Pancreas (tissue), 10 donors: ENCODE data around the gene SPTBN1. TPM values are rescaled to one million over a fixed set of nuclear protein-coding genes. Genes with fewer than 3 reads are reported as not detected.
A peak's percentile ranks its signal among the peaks of the same experiment; 100 is the strongest.

ENCODE experiments used
- ATAC-seq, 4 donors: fragments of 200-7000 bp; cut with Tn5 transposase; one replicate each; pipeline versions ENCODE4 v1.8.0 to v1.9.1; 2020; ENCODE audit warnings: mild to moderate bottlenecking in 4 of 4, moderate library complexity in 4 of 4
- DNase-seq, 6 donors: peaks; one replicate each; pipeline ENCODE4 v3.0.0-alpha.2; 2020
- FAIRE-seq: peaks from 2 replicates; lab custom pipeline; 2012; peaks lifted over from hg19 to GRCh38; lab: Jason Lieb, UNC
- H3K27ac ChIP-seq, 4 donors: fragments of 200-600 bp; sonication (generic); 1 replicate in 3 of 4; 2 replicates in 1 of 4; pipeline versions ENCODE4 v1.5.0 to v1.8.0; 2020
- H3K27me3 ChIP-seq, 4 donors: fragments of 200-600 bp; one replicate each; pipeline ENCODE4 v1.8.0; 2021
- H3K36me3 ChIP-seq, 3 donors: fragments of 200-600 bp; sonication (generic) in 1 of 3; one replicate each; pipeline versions ENCODE4 v1.5.0 to v1.8.0; 2020 to 2021
- H3K4me1 ChIP-seq, 3 donors: fragments of 200-600 bp; one replicate each; pipeline ENCODE4 v1.8.0; 2021
- H3K4me3 ChIP-seq, 4 donors: fragments of 200-600 bp; sonication (generic) in 2 of 4; one replicate each; pipeline versions ENCODE4 v1.5.0 to v1.8.0; 2020 to 2021
- H3K9me3 ChIP-seq, 4 donors: fragments of 200-600 bp; one replicate each; pipeline ENCODE4 v1.8.0; 2021
- WGBS, 2 donors: extraction: QIAGEN DNeasy Blood & Tissue Kit; methylation state at CpG; one replicate each; pipeline ENCODE4 v1.1.7; 2013; 5-methylcytosine and 5-hydroxymethylcytosine counted together
- intact Hi-C, 3 donors: fragments of 100-400 bp; cut with DNase I; formaldehyde crosslinking; loops; one replicate each; pipeline versions ENCODE4 v1.11.1 to v1.14.2; 2022
- polyA plus RNA-seq, 2 donors: library from polyadenylated mRNA; stranded (reverse); fragments of 200-250 nt; gene quantifications; one replicate each; pipeline ENCODE4 v1.2.3, GENCODE V29; 2013
- total RNA-seq, 6 donors: library from RNA; stranded (reverse); fragmentation: NEBNext Ultra II Directional in 4 of 6; extraction: Animal tissue kit (Norgen Biotek cat#: 25700) in 4 of 6; gene quantifications; one replicate each; pipeline versions ENCODE4 v1.2.1 to v1.2.4, GENCODE V29; 2021 to 2023
- TF ChIP-seq, protein P1 (sequence below), 4 donors: fragments of 200-600 bp; sonication (generic) in 3 of 4; IDR thresholded peaks; one replicate each; pipeline versions ENCODE4 v1.5.0 to v1.8.0; 2021; ENCODE audit warnings: antibody characterized with exemption in 4 of 4
- donor health status: healthy with polysubstance abuse.
- donor health status: DM: no; HTN: no; CAD: no; lungs with moderate emphysema.
- donor health status: DM: no; HTN: no; CAD: no.
- donor health status: control.
- donor health status: control.
- donor health status: Bipolar disorder and iron deficiency.
- donor health status: DM: yes; HTN: yes; CAD: no.
- donor health status: DM: no; HTN: no; CAD: no.
- donor health status: DM: no; HTN: no; CAD: no.
- donor health status: DM: yes; HTN: yes; CAD: no.

The SPTBN1 gene
- total and polyA plus RNA-seq, 8 donors = 43.8 to 192 (median 84.4) TPM

DNA sequence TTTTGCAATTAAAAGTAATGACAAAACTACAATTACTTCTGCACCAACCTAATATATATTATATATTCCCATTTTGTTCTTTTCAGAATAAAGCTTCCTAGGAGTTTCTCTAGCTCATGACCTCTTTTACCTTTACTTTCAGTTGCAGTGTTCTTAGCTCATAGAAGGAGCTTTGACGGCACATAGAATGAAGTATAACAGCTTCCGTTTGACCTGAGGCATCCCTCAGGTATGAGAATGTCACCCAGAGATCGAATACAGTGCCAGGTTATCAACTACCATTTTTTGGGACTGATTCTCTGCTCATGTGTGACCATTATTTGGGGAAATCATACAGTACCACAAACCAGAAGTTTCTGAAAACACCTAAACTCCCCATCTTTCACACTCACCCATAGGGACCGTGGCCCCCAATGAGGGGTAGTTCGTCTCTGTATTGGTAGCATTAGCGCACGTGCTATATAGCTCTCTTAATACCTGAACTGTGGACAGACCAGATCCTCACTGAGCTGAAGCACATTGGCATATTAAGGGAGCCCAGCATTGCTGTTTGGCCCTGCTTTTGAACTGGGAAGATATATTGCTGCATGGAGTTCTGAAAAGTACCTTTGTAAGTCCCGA lies 123.0 kb downstream of the SPTBN1 start:
- no peaks in the 10 kb centered on the region for H3K27me3 ChIP-seq
- intact Hi-C loops = no loop called here
- FAIRE-seq = no peak
- DNase-seq = no peak
- peak overlapping the region in 1 of 4 donors; percentile 20 for H3K4me3 ChIP-seq
- no peaks in the 10 kb centered on the region for H3K9me3 ChIP-seq
- ATAC-seq = peak in 1 of 4 donors; percentile 2
- H3K36me3 ChIP-seq = no peaks in the 10 kb centered on the region
- H3K27ac ChIP-seq = peak overlapping the region; percentile 3 to 86 (median 54)
- TF ChIP-seq, protein P1, sequence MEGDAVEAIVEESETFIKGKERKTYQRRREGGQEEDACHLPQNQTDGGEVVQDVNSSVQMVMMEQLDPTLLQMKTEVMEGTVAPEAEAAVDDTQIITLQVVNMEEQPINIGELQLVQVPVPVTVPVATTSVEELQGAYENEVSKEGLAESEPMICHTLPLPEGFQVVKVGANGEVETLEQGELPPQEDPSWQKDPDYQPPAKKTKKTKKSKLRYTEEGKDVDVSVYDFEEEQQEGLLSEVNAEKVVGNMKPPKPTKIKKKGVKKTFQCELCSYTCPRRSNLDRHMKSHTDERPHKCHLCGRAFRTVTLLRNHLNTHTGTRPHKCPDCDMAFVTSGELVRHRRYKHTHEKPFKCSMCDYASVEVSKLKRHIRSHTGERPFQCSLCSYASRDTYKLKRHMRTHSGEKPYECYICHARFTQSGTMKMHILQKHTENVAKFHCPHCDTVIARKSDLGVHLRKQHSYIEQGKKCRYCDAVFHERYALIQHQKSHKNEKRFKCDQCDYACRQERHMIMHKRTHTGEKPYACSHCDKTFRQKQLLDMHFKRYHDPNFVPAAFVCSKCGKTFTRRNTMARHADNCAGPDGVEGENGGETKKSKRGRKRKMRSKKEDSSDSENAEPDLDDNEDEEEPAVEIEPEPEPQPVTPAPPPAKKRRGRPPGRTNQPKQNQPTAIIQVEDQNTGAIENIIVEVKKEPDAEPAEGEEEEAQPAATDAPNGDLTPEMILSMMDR (IDR thresholded peaks at IDR 0.05) = no peak
- WGBS, 2 donors = 63 to 68% methylated on average over 8 of the region's 8 CpGs
- peaks cover 56 to 81% (median 67%) of the 10 kb centered on the region in 3 donors for H3K4me1 ChIP-seq

DNA sequence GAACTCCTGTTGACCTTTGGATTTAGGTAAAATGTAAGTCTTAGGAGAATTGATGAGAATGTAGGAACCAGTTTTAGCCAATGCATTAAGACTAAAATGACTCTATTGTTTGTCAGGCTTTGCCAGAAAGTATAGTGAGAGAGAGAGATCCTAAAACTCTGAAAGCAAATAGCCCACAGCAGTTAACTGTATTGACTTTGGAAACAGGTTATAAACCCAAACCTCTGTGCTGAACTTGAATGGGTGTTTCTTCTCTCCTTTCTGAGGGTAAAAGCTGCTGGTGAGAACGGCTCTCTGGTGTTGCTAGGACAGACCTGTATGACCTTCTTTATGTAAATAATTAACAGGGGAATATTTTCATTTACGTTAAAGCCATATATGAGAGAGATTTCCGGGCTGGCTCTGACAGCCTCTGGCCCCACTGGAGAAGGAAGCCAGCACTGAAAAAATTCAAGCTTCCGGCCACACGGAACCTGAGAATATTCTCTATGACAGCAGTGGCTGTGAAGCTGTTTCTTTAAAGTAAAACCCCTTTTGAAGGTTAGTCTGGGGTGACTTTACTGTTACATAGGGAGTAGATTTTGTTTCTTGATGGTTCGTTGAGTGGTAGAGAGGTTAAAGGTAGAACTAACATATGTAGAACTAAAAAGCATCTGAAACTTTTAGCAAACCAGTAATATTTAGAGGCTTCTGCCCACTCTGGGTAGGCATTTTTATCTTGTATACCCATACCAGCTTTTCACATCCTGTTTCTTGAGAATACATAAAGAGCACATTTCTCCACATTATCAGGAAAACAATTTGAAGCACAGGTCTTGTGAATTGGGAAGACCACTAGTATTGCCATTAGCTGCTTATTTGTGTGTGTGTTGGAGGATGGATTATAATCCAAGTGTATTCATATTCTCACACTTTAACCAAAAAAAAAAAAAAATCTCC lies 123.8 kb downstream of the SPTBN1 start:
- ATAC-seq (peak; percentile 29 to 58 (median 48)), FAIRE-seq (no peak), DNase-seq (no peak)
- H3K36me3 ChIP-seq = no peaks in the 10 kb centered on the region
- peaks cover 48 to 80% (median 60%) of the 10 kb centered on the region in 3 donors for H3K4me1 ChIP-seq
- H3K4me3 ChIP-seq = peak overlapping the region in 1 of 4 donors; percentile 20
- intact Hi-C loops = no loop called here
- no peaks in the 10 kb centered on the region for H3K9me3 ChIP-seq
- TF ChIP-seq, protein P1 (IDR thresholded peaks at IDR 0.05) = no peak
- no peaks in the 10 kb centered on the region for H3K27me3 ChIP-seq
- WGBS, 2 donors = 7 to 8% methylated on average over 6 of the region's 6 CpGs
- H3K27ac ChIP-seq = peak overlapping the region; percentile 3 to 86 (median 54)

DNA sequence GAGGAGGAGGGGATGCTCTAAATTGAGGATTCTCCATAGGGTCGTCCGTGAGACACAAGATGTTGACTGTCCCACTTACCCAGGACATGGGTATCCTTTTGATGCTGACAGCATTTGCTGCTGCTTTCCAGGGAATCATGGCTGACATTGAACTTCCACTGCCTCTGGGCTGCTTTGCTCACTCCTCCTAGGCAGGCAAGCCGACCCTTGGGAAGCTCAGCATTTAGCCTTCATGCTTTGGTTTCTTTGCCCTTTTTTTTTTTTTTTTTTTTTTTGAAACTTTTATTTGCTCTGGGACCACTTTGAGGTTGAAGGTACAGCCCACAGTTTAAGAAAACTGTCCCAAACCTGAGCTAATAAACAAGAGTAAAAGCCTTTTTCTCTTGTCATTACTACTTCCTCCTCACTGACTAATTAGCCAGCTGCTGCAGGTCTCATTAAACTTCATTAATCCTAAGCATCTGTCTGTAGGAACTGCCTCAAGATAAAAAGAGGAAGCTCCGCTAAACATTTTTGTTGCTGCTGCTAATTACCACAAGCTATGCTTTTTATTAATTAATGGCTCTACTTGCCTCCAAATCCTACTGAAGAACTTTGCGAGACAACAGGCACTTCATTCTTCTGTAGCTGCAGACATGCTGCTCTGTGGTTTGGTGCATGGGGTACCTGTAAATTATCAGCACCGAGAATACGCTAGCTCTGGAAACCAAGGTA lies 125.4 kb downstream of the SPTBN1 start:
- no peak for FAIRE-seq
- peaks cover 36 to 78% (median 56%) of the 10 kb centered on the region in 3 donors for H3K4me1 ChIP-seq

DNA sequence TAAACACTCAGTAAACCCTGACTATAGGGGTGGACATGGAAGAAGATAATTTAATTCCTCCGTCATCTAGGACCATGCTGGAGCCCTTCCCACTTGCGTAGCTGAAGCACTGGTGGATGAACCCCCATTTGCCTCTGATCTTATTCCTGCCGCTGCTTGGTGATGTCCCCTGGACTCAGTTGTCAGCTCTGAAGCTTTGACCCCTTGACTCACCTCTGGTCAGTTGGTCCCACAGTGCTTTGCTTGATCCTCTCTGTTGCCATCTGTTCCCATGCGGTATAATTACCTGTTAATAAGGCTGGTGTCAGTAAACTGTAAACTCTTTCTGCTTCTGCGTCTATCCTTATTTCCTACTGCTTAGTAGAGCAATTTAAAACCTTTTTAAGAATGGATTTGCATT lies 126.9 kb downstream of the SPTBN1 start:
- intact Hi-C loops = no loop called here
- no peaks in the 10 kb centered on the region for H3K27me3 ChIP-seq
- no peak for ATAC-seq
- no peak for FAIRE-seq
- WGBS, 2 donors = 93 to 94% methylated on average over 5 of the region's 5 CpGs
- TF ChIP-seq, protein P1 (IDR thresholded peaks at IDR 0.05) = no peak
- H3K4me3 ChIP-seq = no peak overlapping the region
- H3K27ac ChIP-seq = no peak overlapping the region
- H3K9me3 ChIP-seq = no peaks in the 10 kb centered on the region
- peaks cover 21 to 70% (median 48%) of the 10 kb centered on the region in 3 donors for H3K4me1 ChIP-seq
- DNase-seq = no peak
- H3K36me3 ChIP-seq = no peaks in the 10 kb centered on the region

More for the DNA sequence above, 125.4 kb downstream of the SPTBN1 start:
- DNase-seq = no peak
- H3K27ac ChIP-seq = peak overlapping the region in 1 of 4 donors; percentile 8
- WGBS, 2 donors = 67 to 71% methylated on average over 7 of the region's 7 CpGs
- H3K9me3 ChIP-seq = no peaks in the 10 kb centered on the region
- TF ChIP-seq, protein P1 (IDR thresholded peaks at IDR 0.05) = no peak
- no peak overlapping the region for H3K4me3 ChIP-seq
- intact Hi-C loops = no loop called here
- no peak for ATAC-seq
- no peaks in the 10 kb centered on the region for H3K27me3 ChIP-seq
- H3K36me3 ChIP-seq = no peaks in the 10 kb centered on the region
